GM18511 (cell line): ENCODE results near the gene DBP.
"Not testable (repeated sequence)": the region's sequence is repeated elsewhere in the genome, so short reads cannot be mapped to it uniquely, and the experiment has no call there.

Experiments
- ATAC-seq: cut with Tn5 transposase; IDR thresholded peaks from one replicate; pipeline ENCODE4 v1.9.1; 2021; ENCODE audit warnings: mild to moderate bottlenecking, moderate library complexity; ENCODE audit not compliant: unreplicated experiment

DBP gene, protein sequence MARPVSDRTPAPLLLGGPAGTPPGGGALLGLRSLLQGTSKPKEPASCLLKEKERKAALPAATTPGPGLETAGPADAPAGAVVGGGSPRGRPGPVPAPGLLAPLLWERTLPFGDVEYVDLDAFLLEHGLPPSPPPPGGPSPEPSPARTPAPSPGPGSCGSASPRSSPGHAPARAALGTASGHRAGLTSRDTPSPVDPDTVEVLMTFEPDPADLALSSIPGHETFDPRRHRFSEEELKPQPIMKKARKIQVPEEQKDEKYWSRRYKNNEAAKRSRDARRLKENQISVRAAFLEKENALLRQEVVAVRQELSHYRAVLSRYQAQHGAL

DNA sequence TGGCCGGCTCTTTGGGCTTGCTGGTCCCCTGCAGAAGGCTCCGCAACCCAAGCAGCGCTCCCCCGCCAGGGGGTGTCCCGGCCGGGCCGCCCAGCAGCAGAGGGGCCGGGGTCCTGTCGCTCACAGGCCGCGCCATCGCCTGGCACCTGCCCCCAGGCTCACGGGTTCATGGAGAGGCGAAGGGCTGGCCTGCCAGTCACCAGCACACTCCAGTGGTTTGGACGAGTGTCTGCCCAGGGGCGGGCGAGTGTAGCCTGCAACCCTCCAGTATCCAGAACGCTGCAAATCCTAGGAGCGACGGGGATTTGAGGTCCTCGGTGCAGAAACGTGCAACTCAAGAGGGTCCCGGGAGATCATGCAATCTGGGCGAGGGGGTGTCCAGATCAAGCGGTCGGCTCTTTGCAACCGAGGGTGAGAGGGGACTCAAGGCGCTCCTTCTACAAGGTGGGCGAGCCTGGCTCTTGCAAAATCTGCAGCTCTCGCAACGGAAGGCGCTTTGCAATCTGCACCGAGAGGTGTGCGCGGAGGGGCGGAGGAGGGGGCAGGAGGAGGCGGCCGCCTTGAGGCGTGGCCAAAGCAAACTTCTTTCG, at the start of gene DBP:
Gene DBP, minus strand, starts transcription at position 521 of the 590 bp plus-strand sequence. Its CDS starts 385 bp downstream, at position 136.
- ATAC-seq, result peak; percentile 1

DNA sequence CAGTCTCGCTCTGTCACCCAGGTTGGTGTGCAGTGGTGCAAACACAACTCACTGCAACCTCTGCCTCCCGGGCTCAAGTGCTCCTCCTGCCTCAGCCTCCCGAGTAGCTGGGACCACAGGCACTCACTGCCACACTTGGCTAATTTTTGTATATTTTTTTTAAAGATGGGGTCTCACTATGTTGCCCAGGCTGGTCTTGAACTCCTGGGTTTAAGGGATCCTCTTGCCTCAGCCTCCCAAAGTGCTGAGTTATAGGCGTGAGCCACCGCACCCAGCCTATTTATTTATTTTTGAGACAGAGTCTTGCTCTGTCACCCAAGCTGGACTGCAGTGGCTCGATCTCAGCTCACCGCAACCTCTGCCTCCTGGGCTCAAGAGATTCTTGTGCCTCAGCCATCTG, 49.5 kb upstream of the DBP start:
- ATAC-seq, result not testable (repeated sequence)

DNA sequence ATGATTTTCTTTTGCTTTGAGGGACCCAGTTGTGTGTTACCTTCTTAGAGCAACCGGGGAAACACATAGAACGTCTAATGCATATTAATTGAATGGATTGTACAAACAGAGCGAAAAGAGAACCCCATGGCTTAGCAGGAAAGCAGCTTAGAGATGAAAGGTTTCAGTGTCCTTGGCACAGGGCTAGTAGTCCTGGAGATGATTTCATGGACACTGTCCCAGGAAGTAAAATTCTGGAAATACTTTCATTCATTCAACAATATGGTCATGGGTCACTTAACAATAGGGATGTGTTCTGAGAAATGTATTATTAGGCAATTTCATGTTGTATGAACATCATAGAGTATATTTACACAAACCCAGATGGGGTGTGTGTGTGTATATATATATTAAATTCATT, 48.9 kb upstream of the DBP start:
- no peak for ATAC-seq

DNA sequence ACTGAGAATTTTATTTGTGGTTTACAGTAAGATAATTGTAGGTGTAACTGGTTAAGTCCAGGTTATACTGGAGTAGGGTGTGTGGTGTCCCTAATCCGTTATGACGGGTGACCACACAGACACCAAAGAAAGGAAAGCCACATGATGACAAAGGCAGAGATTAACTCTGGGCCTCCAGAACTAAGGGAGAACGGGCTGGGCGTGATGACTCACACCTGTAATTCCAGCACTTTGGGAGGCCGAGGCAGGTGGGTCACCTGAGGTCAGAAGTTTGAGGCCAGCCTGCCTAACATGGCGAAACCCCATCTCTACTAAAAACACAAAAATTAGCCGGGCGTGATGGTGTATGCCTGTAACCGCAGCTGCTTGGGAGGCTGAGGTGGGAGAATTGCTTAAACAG, 48.4 kb upstream of the DBP start:
- ATAC-seq, result no peak

DNA sequence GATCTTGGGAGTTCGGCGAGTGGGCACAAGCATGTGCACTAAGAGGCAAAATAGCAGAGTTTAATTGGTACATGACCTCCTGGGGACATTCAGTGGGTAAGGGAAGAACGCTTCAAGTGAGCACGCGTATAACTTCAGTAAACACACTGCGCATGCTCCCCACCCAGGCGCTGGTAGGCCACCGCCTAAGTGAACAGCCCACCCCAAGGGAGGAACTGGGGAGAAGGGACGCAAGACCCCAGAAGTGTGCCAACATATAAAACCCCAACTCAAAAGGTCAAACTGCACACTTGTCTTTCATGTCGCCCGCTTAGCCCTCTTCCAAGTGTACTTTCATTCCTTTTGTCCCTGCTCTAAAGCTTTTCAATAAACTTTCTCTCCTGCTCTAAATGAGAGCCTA, 46.2 kb upstream of the DBP start:
- ATAC-seq, result no peak

DNA sequence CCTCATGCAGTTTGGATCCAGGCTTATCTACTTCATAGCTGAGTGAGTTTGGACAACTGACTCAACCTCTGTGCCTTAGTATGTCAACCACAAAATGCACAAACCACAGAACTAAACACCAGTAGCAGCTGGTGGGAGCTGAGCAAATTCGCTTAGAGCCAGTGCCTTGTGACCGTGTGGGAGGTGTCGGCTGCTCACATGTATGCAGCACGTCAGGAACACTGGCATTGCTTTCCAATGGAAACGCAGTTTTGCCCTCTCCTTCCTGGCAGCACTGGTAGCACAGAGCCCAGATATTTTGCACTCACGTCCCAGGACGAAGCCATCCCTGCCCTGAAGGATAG, 43.9 kb upstream of the DBP start:
- no peak for ATAC-seq

DNA sequence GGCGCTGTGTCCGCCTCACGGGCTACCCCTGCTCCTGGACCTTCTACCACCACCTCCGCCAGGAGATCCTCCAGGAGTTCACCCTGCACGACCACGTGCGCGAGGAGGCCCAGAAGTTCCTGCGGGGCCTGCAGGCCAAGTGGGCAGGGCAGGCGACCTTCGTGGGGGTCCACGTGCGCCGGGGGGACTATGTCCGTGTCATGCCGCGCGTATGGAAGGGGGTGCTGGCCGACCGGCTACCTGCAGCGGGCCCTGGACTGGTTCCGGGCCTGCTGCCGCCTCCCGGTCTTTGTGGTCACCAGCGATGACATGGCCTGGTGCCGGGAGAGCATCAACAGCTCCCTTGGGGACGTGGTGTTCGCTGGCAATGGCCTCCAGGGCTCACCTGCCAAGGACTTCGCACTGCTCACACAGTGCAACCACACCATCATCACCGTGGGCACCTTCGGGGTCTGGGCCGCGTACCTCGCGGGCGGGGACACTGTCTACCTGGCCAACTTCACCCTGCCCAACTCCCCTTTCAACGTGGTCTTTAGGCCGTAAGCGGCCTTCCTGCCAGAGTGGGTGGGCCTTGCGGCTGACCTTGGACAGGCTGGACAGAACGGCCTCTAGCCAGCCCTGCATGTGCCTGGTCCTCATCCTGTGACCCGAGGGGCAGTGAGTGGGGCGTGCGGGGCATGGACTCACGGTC, 43.4 kb upstream of the DBP start:
- ATAC-seq, result no peak

DNA sequence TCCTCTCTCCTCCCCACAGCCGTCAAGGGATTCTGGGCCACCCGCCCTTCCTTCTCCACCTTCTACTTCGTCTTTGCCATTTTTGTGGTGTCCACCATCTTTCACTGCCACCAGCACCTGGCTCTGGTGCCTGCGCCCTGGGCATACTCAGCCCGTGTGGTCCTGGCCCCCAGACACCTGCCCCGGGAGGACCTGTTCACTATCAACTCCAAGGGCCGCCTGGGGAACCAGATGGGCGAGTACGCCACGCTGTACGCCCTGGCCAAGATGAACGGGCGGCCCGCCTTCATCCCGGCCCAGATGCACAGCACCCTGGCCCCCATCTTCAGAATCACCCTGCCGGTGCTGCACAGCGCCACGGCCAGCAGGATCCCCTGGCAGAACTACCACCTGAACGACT, 42.8 kb upstream of the DBP start:
- not testable (repeated sequence) for ATAC-seq

DNA sequence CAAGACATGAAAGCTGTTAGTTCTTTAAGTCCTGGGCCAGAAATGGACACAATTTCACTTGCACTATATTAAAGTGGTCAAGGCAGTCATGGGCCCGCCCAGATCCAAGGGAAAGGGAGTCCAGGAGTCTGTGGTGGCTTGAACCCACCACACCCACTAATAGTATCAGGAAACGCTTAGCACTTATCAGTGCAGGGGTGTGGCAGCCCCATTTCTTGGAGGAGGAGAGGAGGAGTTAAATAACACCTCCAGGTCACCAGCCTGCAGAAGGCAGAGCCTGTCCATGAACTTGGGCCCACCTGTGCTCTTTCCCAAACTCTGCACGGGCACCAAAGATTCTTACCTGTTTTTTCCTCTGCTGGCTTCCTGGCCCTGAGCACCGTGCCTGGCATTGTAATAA, 41.0 kb upstream of the DBP start:
- no peak for ATAC-seq

DNA sequence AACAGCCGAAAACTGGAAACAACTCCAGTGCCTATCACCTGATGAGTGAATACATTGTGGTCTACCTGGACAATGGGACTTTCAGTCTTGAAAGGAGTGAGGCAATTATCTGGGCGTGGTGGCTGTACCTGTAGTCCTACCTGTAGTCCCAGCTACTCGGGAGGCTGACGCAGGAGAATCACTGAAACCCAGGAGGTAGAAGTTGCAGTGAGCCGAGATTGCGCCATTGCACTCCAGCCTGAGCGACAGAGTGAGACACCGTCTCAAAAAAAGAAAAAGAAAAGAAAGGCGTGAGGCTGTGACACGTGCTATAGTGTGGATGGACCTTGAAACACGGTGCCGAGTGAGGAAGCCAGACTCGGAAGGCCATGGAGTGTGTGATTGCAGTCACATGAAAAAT, 39.7 kb upstream of the DBP start:
- no peak for ATAC-seq

DNA sequence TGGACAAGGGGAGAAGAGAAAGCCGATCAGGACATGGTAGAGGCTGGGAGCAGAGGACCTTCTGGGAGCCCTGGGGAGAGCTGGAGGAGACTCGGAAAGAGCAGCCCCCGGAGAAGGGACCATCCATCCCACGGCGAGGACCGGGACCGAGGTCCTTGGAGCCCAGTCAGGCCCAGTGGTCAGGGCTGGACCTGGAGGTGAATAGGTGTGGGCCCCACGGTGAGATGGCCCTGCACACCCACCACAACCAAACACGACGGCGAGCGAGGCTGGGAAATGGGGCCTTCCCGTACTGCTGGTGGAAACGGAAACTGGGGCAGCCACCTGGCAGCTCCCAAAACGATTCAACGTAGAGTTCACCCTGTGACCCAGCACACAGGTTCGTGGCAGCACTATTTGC, 39.3 kb upstream of the DBP start:
- no peak for ATAC-seq

DNA sequence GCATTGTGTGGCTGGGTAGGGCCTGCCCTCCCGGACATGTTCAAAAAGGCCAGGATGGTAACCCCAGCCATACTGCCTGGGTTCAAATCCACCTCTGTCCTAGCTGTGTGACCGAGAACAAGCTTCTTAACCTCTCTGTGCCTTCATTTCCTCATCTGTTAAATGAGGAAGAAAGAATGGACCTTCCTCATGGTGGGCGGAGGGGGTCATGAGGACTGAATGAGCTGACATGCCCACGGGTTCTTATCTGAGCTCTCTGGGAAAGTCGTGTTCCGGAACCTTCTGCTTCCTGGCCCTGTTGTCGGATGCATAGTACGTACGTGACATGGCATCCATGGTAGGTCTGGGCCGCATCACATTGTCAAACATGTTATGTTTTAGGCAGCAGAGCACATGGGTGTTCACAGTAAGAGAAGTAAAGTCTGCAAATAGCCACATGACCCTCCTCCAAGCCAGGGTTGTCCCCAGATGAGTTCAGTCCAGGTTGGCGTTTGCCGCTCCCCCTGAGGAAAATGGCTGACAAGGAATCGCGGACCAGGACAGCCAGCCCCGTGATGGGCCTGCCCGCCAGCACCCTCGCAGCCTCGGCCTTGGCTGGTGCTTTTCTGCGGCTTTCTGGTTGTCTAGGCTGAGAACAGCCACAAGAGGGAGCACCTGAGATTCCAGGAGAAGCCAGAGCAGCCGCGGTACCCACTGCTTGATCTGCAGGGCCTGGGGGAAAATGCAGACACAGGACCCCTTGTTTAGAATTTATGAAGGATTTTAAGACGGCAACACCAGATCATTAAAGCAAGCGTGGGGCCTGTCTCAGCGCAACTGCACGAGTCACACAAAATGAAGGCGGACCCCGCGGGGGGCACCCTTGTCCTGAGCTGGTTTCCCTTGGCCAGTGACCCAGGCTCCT, 38.0 kb upstream of the DBP start:
- ATAC-seq, result no peak

DNA sequence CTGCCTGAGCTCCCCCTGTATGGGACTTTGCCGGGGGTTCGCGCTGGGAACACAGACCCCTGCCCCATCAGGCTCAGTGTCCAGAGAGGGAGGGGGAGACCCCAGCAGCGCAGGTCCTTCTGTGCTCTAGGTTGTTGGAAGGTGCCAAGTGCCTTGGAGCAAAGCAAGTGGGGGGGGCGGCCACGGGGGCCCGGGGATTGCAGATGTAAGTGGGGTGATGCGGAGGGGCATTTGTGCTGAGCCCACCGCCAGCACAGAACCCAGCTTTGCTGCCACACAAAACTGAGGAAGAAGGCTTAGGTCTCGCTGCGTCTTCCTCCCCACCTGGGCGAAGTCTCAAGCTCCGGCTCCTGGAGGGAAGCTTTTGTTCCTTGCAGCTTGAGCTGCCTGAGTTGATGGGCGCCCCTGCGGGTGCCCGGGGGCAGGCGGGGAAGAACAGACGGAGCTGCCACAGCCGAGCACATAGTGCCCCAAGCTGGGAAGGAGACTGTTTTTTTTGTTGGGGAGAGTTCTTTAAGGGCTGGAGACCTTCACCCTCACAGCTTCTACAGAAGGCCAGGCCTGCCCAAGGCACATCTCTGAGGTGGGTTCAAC, 37.1 kb upstream of the DBP start:
- no peak for ATAC-seq

DNA sequence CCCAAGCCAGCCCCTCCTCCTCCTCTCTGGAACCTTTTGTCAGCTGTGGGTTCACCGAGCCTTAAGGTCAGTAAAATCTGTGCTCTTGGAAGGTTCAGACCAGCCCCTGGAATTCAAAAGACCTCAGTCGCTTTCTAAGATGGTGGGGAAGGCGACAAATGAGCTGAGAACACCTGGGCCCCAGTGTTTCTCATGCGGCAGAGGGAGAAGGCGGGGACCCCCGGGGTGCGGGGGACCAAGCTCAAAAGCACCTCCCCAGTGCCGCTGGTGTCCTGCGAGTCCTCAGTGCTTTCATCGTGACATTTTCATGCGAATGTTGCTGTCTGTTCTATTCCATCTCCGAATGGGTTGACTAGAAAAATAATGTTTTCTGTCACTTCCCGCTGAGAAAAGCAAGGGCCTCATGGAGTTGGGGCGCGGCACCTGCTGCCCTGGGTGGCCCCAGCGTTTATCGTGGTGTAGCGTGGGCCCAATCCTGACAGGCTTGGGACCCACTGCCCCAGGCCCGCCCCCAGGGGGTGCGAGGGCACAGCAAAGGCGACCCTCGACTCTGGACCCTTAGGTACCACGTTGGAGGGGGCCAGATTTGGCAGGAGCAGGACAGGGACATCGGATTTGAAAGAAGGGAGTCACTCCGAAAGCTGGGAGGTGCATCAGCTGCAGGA, 36.4 kb upstream of the DBP start:
- ATAC-seq, result no peak

DNA sequence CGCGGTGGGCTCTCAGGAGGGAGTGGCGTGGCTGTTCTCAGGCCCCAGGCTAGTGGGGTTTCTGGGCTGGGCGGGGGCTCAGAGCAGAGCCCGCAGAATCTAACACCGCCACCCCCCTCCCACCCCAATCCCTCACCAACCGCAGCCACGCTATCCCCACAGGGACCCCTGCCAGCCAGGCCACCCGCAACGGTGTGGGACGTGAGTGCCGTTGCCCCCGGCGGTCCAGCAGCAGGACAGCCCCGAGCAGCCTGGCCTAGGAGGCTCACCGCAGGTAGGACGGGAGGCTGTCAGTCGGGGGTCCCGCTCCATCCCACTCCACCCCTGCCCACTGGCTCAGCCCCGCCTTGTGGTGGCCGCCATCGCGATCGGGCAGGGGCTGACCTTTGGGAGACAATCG, 35.8 kb upstream of the DBP start, which contains the start of gene NTN5:
Gene NTN5, minus strand, starts transcription at position 24 of the 400 bp plus-strand sequence. CDS start 2,031 bp downstream, outside the sequence.
- ATAC-seq, result no peak

DNA sequence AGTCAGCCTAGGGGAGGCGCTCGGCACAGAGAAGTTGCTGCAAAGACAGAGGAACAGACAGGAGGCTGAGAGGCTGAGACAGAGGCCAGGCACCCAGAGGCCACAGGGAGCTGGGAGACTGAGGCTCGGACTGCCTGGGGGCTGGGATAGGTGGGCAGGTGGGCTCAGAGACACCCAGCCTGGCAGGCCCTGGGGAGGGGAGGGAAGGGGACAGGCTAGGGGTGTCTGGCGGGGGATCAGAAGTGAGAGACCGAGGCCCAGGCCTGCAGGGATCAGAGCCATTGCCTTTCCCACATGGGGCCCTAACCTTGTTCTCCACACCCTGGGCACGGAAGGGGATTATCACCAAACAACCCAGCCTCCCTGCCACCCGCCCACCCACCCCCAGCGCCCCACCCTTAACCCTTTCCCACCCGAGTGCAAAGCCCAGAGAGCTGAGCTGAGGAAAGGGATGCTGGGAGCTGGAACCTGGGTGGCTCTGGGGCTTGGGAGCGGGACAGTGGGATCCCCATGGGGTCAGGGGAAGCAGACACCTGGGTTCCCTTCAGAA, 34.3 kb upstream of the DBP start:
- no peak for ATAC-seq

DNA sequence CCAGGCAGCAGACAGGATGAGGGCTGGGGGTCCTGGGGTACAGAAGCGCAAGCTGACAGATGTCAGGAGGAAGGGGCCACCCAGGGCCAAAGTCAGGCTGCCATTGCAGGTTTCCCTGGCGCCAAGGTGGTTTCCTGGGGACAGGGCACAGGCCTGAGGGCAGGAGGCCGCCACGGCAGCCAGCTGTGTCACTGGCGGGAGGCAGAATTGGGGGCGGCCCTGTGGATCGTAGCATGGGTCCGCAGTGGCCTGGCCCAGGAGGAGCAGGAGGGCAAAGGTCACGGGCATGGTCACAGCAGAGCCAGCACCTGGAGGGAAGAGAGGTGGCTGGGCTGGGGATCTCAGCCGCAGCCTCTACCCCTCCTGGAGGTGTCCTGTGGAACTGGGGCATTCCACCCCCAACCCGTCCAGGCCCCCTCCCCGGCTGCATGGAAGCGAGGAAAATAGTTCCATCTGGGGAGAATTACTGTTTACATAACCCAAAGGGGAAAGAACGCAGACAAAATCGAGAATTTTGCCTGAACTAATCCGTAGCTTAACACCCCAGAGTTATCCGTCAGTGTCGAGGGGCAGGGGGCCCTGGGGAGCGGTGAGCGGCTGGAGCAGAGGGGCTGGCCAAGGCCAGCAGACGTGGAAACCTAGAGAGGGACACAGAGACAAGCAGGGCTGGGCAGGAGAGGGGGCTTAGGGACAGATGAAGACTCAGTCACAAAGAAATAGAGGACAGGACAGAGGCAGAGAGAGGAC, 33.7 kb upstream of the DBP start:
- no peak for ATAC-seq

DNA sequence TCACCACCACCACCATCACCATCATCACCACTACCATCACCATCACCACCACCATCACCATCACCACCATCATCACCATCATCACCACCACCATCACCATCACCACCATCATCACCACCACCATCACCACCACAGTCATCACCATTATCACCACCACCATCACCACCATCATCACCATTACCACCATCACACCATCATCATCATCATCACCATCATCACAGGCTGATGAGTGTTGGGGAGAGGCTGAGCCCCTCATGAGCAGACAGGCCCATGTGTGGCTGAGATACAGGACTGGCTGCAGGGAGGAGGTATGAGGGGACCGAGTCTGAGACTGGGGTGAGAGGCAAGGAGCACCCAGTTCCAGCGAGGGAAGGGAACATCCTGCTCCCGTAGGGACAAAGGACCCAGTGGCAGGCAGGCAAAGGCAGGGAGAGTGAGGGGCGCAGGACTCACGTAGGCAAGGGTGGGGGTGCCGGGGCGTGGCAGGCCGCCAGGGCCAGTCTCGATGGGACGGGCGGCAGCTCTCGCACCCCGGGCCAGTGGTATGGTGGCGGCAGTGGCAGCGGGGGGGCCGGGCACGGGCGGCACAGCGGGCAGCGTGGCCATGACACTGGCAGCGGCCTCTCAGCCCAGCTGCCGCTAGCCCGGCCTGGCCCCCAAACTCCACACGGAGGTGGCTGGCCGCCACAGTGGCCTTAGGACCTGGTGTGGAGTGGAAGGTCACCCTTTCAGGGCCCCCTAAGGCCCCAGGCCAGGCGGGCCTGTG, 32.9 kb upstream of the DBP start:
- no peak for ATAC-seq

DNA sequence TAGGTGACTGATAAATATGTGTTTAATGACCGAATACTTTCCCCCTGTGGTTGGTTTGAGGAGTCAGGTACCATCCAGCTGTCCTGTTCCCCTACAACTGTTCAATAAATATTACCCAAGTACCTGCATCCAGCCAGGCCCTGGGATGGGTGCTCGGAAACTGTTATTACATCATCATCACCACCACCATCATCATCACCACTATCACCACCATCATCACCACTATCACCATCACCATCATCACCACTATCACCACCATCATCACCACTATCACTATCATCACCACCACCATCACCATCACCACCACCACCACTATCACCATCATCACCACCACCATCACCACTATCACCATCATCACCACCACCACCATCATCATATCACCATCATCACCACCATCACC, 31.6 kb upstream of the DBP start:
- no peak for ATAC-seq
